ENCODE results near the gene PTPRN2.
"Not testable (repeated sequence)": the region's sequence is repeated elsewhere in the genome, so short reads cannot be mapped to it uniquely, and the experiment has no call there.

Gene PTPRN2

GRCh38 chr7:158050441-158050977 lies 537.1 kb downstream of the PTPRN2 start:
- no peak for DNase-seq (ENCODE audit: low read depth)

DNA sequence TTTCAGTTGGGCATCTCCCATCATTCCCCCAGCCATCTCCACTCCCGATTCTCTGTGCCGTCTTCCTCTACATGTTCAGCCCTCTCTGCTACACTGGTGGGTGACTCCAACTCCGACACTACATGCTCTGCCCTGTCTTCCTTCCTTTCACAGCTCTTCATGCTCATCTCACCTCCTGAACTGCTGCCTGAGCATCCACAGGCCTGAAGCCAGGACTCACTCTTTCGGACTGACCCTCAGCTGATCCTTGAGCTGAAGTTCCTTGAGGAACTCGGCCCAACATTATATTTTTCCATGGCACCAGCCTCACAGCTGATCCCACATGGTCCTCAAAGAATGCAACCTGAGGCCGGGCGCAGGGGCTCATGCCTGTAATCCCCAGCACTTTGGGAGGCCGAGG lies 538.4 kb downstream of the PTPRN2 start:
- DNase-seq (ENCODE audit: low read depth) = no peak

DNA sequence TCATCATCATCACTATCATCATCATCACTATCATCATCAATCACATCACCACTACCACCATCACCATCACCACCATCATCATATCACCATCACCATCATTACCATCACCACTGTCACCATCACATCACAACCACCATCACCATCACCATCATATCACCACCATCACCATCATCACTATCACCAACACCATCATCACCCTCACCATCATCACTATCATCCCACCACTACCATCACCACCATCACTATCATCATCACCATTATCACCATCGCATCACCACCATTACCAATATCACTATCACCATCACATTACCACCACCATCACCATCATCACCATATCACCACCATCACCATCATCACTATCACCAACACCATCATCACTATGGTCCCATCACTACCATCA lies 539.1 kb downstream of the PTPRN2 start:
- no peak for DNase-seq (ENCODE audit: low read depth)

DNA sequence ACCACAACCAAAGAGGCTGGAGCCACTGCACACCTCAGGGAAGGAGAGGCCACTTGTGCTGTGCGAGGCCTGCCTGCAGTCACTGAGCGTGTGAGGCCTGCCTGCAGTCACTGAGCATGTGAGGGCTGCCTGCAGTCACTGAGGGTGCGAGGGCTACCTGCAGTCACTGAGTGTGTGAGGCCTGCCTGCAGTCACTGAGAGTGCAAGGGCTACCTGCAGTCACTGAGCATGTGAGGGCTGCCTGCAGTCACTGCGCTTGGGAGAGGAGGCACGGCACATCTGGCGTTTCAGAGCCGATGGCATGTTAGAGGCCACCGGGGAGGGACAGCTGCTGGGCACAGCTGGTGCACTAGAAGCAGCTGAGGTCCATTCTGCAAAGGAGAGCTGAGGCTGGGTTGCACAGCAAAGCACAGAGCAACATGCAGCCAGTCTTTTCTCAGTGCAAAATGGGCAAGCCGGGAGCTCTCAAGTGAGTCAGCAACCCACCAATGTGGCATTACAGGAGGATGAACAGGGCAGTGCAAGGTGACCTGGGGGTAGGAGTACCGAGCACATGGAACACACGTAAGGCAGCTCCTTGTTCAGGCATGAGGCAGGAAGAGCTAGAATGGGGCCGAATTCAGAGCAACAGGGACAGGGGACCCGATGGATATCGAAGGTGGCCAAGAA lies 540.1 kb downstream of the PTPRN2 start:
- no peak for DNase-seq (ENCODE audit: low read depth)

DNA sequence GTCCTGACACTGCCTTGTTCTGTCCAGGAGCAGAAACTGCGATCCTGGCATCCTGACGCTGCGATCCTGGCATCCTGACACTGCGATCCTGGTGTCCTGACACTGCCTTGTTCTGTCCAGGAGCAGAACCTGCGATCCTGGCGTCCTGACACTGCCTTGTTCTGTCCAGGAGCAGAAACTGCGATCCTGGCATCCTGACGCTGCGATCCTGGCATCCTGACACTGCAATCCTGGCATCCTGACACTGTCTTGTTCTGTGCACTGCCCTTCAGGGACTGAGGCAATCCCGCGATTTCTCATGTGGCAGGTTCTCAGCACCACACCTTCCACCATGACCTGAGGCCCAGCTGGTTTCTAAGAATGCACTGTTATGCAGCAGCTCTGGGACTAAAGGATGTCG lies 541.4 kb downstream of the PTPRN2 start:
- DNase-seq (ENCODE audit: low read depth) = not testable (repeated sequence)

- DNase-seq (ENCODE audit: low read depth) = no peak
These were observed 543.2 kb downstream of the PTPRN2 start for GRCh38 chr7:158044482-158044823.

- no peak for DNase-seq (ENCODE audit: low read depth)
These were observed 543.8 kb downstream of the PTPRN2 start for GRCh38 chr7:158043551-158044481.

GRCh38 chr7:158042156-158042880 lies 545.3 kb downstream of the PTPRN2 start:
- DNase-seq (ENCODE audit: low read depth) = no peak

DNA sequence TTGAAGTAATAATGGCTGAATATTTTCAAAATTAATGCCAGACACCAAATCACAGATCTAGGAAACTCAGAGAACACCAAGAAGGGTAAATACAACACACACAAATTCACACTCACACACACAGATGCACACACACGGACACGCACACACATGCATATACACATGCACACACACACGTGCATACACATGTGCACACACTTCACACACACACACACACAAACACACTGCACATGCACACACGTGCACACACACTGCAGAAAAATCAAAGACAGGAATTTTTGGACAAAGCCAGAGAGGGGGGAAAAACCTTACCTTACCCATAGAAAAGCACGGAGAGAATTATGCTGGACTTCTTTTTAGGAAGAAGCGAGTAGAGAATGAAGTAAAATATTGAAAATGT lies 547.4 kb downstream of the PTPRN2 start:
- no peak for DNase-seq (ENCODE audit: low read depth)

DNA sequence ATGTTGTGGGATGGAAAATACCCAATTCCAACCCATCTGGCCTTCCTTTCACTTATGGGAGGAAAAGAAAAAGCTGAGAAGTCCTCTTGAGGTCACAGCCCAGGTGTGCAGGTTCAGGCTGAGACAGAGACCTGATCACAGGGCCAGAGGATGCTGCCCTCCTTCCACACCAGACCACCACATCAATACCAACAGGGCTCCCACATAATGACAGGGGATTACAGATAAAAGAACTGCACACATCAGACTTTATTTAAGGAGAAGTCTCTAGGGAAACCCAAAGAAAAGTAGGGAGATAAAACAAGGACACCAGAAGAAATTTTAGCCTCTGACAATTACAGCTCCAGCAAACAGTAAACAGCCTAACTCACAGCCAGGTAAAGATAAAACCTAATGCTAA lies 548.4 kb downstream of the PTPRN2 start:
- DNase-seq (ENCODE audit: low read depth) = no peak

DNA sequence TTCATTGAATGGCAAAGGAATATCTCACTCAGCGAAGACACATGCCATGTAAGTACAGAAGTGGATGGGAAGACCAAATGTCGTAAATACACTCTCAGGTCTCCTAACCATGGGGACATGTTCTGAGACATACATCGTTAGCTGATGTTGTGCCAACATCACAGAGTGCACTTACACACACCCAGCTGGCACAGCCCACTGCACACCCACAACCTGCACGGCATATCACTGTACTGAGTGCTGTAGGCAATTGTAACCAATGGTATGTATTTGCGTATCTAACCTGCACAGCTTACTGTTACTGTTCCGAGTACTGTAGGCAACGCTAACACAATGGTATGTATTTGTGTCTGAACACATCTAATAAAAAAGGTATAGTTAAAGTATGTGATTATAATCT lies 550.4 kb downstream of the PTPRN2 start:
- no peak for DNase-seq (ENCODE audit: low read depth)

- no peak for DNase-seq (ENCODE audit: low read depth)
These were observed 552.3 kb downstream of the PTPRN2 start for GRCh38 chr7:158035343-158035742.

GRCh38 chr7:158034571-158034970 lies 553.1 kb downstream of the PTPRN2 start:
- no peak for DNase-seq (ENCODE audit: low read depth)

- not testable (repeated sequence) for DNase-seq (ENCODE audit: low read depth)
These were observed 553.7 kb downstream of the PTPRN2 start for GRCh38 chr7:158033925-158034324.

- DNase-seq (ENCODE audit: low read depth) = no peak
These were observed 554.4 kb downstream of the PTPRN2 start for GRCh38 chr7:158033196-158033595.

- DNase-seq (ENCODE audit: low read depth) = no peak
These were observed 555.0 kb downstream of the PTPRN2 start for GRCh38 chr7:158032561-158033115.

- DNase-seq (ENCODE audit: low read depth) = no peak
These were observed 555.7 kb downstream of the PTPRN2 start for GRCh38 chr7:158031867-158032308.

GRCh38 chr7:158030566-158030965 lies 557.1 kb downstream of the PTPRN2 start:
- no peak for DNase-seq (ENCODE audit: low read depth)

- no peak for DNase-seq (ENCODE audit: low read depth)
These were observed 557.6 kb downstream of the PTPRN2 start for GRCh38 chr7:158030071-158030470.

DNA sequence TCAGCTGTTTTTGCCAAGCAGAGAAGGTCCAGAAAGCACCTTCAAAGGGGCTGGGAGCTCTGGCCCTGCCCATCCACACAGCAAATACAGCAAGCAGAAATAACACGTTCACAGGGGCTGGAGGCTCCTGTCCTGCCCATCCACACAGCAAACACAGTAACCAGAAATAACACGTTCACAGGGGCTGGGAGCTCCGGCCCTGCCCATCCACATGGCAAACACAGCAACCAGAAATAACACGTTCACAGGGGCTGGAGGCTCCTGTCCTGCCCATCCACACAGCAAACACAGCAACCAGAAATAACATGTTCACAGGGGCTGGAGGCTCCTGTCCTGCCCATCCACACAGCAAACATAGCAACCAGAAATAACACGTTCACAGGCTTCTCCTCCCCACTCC lies 558.1 kb downstream of the PTPRN2 start:
- no peak for DNase-seq (ENCODE audit: low read depth)

DNA sequence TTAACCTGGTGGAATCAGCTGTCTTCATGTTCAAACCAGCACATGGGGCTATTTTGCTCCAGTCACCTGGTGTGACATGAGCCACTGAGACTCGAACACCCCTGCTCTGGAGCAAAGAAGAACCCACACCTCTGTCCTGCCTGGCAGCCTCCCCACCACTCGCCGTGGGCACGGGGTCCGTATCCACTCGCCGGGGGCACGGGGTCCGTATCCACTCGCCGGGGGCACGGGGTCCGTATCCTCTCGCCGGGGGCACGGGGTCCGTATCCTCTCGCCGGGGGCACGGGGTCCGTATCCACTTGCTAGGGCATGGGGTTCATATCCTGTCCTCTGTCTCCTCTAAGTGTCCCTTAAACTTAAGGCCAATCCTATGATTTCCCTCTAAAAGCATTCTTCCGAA lies 558.7 kb downstream of the PTPRN2 start:
- DNase-seq (ENCODE audit: low read depth) = no peak

DNA sequence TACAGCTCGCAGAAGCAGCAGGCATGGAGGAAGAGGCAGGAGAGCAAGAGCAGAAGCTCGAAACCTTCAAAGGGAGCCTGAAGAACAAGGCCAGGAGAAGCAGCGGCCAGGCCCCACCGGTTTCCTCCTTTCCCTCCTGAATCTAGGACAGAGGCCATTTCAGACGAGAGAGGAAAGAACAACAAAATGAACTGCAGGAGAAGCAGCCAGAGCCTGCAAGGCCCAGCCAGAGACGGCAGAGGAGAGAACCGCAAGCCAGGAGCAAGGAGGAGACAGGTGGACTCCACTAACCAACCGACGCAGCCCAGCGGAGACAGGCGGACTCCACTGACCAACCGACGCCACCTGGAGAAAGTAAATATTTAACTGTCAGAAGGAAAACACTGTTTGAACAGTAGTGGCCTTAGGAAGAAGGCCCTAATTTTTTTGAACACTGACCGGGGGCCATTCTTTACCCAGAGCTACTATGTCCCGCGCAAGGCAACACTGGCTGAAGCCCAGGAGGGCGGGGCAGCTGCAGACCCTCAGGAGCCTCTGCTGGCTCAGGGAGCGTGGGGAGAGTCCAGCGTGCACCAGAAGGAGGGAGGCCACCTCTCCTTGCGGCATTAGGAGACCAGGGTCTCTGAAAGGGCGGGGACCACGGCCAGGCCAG lies 559.2 kb downstream of the PTPRN2 start:
- DNase-seq (ENCODE audit: low read depth) = no peak

Data from HS-5 (cell line).